GM19467 (cell line): Measurements from ENCODE around the gene SLC25A5.
"Not testable (repeated sequence)": the region's sequence is repeated elsewhere in the genome, so short reads cannot be mapped to it uniquely, and the experiment has no call there.

Source experiments
- ATAC-seq: cut with Tn5 transposase; IDR thresholded peaks from one replicate; pipeline ENCODE4 v1.9.1; 2021; ENCODE audit warnings: mild to moderate bottlenecking, moderate library complexity; ENCODE audit not compliant: unreplicated experiment

The SLC25A5 gene

GRCh38 chrX:119467842-119468550 lies at the start of gene SLC25A5:
Gene SLC25A5, plus strand, starts transcription at chrX:119468444. Its CDS starts 72 bp downstream, at chrX:119468516.
- peak; percentile 81 for ATAC-seq

- ATAC-seq, result no peak
Measured at GRCh38 chrX:119419146-119419545, 49.1 kb upstream of the SLC25A5 start.

DNA sequence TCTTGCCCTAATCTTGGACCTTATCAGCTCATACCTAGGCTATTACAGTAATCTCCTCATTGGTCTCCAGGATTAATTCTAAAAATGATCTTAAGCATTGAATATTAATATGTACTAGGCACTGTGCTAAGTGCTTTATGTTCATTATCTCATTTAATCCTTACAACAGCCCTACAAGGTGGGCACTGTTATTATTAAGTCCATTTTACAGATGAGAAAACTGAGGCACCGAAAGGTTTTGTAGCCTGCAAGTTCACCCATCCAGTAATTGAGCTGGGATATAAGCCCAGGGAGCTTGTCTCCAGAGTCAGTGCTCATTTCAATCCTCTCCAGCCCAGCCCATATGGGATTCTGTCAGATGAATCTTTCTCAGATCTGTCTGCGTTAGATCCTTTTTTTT lies 48.3 kb upstream of the SLC25A5 start:
- no peak for ATAC-seq

DNA sequence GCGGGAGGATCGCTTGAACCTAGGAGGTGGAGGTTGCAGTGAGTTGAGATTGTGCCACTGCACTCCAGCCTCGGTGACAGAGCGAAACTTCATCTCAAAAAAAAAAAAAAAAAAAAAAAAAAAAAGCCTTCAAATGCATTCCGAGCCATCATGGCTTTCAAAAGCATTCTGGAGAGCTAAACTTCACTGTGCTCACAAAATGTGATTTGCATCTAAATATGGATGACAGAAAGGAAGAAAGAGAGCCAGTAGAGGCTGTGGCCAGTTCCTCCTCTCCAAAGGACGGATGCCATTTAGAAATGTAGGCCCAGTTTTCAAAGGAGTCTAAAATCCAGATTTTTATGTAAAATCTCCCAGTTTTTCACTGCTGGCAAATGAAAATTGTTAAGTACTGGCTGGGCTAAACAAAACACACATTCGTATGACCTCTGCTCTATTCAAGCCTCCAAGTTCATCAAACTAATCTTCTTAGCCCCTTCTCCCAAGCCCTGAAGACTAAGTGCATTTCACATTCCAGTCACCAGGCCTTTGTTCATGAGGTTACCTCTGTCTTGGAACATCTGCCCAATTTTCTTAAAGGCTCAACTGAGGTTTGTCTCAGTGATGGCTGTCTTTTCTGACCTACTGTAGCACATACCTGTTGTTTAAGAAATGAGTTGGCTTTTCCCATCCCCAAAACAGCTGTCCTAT lies 47.1 kb upstream of the SLC25A5 start:
- ATAC-seq, result no peak

- no peak for ATAC-seq
Measured at GRCh38 chrX:119423631-119424030, 44.6 kb upstream of the SLC25A5 start.

DNA sequence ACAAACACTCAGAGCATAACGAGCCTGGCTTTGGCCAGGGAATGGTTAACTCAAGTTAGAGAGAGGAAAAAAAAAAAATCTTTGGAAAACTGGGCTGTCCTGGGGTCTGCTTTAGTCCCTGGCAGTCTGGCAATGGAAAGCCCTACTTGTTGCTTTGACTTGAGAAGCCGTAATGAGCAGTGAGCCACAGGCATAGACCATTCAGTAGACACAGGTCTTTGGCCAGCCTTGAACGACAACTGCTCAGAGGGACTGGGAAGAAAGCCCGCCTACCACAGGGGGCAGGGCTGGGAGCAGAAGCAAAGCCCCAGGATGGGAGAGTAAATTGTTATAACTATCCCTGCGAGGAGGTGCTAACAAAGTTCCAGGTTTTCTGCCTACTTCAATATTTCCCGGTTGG lies 43.2 kb upstream of the SLC25A5 start:
- ATAC-seq, result no peak

DNA sequence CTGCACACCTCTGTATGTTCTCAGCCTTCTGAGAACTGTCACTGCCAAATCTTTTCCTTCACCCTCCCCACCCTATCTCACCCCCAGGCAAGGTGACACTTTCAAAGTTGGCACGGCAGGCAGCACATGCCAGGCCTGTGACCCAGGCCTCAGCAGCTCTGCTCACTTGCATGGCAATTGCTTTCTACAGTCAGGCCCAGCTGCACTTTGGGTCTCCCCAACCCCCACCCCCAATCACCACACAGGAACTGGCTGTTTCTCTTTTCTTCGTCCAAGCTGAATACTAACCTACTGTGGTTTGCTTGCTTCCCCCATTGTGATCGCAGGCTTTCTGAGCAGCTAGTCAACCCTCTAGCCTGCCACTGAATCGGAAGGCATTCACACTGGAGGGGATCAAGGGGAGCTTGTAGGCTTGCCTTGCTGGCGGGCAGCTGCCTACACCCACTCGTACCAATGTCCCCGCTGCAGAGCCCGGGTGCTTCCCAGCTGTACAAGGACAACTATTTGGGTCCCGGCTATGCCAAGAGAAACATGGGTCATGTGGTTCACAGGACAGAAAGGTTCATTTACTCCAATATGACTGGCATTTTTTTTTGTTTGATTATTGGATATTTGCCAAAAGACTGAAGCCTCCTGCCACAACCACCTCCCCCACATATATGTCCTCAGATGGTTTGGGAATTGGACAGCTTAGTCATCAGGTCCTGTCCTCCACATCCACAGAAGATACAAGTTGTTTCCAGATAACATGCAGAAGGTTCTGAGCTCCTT lies 41.0 kb upstream of the SLC25A5 start:
- peak; percentile 78 for ATAC-seq

DNA sequence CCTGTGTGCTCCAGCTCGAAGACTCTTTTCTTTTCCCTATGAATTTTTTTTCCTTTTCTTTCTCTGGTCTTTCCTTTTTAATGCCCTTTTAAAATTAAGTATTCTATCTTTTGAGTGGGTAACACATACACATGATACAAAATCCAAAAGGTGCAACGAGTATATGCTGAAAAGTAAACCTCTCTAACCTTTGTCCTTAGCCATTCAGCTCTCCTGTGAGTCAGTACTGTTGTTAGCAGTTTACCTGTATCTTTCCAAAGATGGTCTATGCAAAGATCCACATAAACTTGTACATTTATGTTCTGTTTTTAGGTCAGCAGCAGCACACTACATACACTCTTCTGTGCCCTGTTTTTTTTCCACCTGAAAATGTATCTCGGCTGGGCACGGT lies 40.5 kb upstream of the SLC25A5 start:
- no peak for ATAC-seq

DNA sequence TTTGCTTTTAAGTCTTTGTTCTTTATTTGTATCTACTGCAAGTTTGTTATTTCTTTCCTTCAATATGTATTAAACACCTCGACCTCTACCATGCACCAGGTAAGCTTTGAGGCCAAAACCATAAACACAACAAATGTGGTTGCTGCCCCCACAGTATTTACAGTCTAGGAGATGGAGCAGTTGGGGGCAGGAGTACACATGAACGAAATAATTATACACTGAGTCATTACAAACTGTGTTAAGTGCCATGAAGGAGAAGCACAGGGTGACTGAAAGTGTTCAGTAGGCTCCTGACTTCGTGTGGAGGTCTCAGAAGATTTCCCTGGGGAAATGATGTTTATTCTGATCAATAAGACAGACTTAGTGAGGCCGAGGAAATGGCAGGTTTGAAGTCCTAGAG lies 38.8 kb upstream of the SLC25A5 start:
- ATAC-seq, result no peak

GRCh38 chrX:119441295-119441694 lies 26.9 kb upstream of the SLC25A5 start:
- ATAC-seq, result not testable (repeated sequence)

DNA sequence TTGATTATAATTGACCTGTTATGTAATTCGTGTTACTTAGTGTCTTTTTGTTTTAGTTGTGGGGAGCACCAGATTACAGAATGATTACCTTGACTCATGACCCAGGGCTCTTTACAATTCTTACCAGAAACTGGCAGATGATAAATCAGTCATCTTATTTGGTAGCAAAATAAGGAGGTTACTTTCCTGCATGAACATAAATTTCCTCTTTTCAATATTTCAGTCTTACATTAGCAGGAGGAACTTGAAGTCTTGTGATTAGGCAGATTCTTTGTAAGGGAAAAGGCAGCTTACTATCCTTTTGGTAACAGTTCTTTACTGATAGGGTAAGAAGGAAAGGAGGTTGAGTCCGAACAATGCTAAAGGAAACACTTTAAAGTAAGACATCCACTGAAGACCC lies 26.0 kb upstream of the SLC25A5 start:
- no peak for ATAC-seq

DNA sequence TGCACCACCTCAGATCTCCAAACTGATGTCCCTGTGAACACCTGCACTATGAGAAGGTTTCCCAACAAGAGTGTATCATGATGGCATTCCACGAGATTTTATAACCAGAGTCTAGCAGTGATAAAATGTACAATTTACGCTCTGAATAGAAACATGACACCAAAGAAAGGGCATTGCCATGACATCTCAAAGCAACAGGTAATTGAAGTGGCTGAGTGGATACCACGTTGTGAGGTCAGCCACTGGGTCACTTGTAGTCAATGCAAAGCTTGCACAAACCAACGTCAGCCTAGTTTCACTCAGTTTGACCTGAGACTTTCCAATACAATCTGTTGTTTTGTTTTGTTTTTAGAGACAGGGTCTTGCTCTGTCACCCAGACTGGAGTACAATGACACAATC lies 15.0 kb upstream of the SLC25A5 start:
- ATAC-seq, result no peak

GRCh38 chrX:119455264-119455663 lies 13.0 kb upstream of the SLC25A5 start:
- no peak for ATAC-seq

DNA sequence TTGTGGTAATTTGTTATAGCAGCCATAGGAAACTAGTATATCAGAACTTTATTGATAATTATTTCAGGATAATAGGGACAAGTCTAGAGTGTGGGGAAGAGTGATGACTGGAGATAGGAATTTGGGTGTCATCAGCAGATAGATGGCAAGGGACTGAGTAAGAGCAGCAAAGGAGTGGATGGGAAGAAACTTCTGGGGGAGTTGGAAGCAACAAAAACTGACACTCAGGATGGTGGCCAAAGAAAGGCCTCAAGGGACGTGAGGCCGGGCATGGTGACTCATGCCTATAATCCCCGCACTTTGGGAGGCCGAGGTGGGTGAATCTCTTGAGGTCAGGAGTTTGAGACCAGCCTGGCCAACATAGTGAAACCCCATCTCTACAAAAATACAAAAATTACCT lies 9.1 kb upstream of the SLC25A5 start:
- ATAC-seq, result no peak

- no peak for ATAC-seq
Measured at GRCh38 chrX:119465555-119465954, 2.7 kb upstream of the SLC25A5 start.

- ATAC-seq, result no peak
Measured at GRCh38 chrX:119466970-119467369, 1.3 kb upstream of the SLC25A5 start.

DNA sequence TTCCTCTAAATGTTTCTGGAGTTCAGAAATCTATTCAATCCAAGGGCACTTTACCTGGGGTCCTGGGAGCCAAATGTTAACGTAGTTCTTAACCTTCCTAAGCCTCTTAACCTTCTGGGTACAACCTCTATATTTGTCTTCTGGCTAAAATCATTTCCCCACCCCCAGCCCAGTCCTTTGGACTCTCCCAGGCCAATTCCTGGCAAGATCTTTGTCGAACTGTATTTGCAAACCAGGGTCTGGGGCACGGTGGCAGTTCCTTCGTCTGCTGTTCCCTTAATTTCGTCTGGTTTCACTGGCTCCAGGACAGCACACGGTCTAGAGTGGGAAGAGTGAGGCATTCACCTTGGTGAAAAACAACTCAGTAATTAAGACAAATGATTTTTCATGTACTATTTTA lies 811 bp upstream of the SLC25A5 start:
- ATAC-seq, result no peak

- peak; percentile 72 for ATAC-seq
Measured at GRCh38 chrX:119468551-119469312, 488 bp downstream of the SLC25A5 start.

DNA sequence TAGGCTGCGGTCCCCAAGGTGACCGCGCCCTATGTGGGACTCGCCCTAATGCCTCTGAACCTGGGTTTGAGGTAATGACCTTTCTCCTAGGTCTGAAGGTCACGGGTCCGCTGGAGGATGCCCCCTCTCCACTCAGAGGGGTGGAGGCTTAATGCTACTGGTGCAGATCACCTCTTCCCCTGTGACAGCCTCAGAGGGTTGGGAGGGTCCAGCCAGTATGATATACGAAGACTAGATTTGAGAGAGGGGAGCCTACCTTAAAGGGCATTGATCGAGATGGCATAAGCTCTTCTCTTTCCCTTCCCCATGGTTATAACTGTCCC lies 1.0 kb downstream of the SLC25A5 start:
- ATAC-seq, result no peak

GRCh38 chrX:119474615-119475388 lies 6.6 kb downstream of the SLC25A5 start:
- no peak for ATAC-seq
